Endodermal cell (in vitro differentiated cells): Measurements from ENCODE around the gene MEDAG. TPM values are rescaled to one million over a fixed set of nuclear protein-coding genes. Genes with fewer than 3 reads are reported as not detected.

ENCODE experiments used
- DNase-seq: peaks from one replicate; pipeline ENCODE4 v3.0.0-alpha.2; 2017
- H3K27ac ChIP-seq: 2 replicates; pipeline ENCODE4 v1.5.1; 2013; ENCODE audit warnings: mild to moderate bottlenecking, low read depth, low read length, moderate library complexity
- H3K27me3 ChIP-seq: 2 replicates; pipeline ENCODE4 v1.6.1; 2013; ENCODE audit warnings: mild to moderate bottlenecking, low read length, moderate library complexity; ENCODE audit not compliant: insufficient read depth, control insufficient read depth, poor library complexity, severe bottlenecking
- H3K36me3 ChIP-seq: 2 replicates; pipeline ENCODE4 v1.7.0; 2013; ENCODE audit warnings: mild to moderate bottlenecking, low read length, moderate library complexity; ENCODE audit not compliant: control insufficient read depth, insufficient read depth
- H3K4me1 ChIP-seq: one replicate; pipeline ENCODE4 v1.7.0; 2013; ENCODE audit warnings: low read length; ENCODE audit not compliant: control insufficient read depth, insufficient read depth
- H3K4me3 ChIP-seq: 2 replicates; pipeline ENCODE4 v1.5.1; 2013; ENCODE audit warnings: mild to moderate bottlenecking, low read length, moderate library complexity
- H3K9ac ChIP-seq: 2 replicates; pipeline ENCODE4 v1.6.1; 2013; ENCODE audit warnings: mild to moderate bottlenecking, low read length, moderate library complexity; ENCODE audit not compliant: poor library complexity, severe bottlenecking; ENCODE audit errors: extremely low read depth
- H3K9me3 ChIP-seq: 2 replicates; pipeline ENCODE4 v1.6.1; 2013; ENCODE audit warnings: mild to moderate bottlenecking, low read length, moderate library complexity; ENCODE audit not compliant: control insufficient read depth
- H3K27ac Mint-ChIP-seq: 2 replicates; pipeline ENCODE4 v1.8.0; 2020; ENCODE audit warnings: mixed read lengths
- H3K27me3 Mint-ChIP-seq: 2 replicates; pipeline ENCODE4 v1.8.0; 2021; ENCODE audit warnings: mild to moderate bottlenecking, mixed read lengths; ENCODE audit not compliant: insufficient read depth
- H3K36me3 Mint-ChIP-seq: 2 replicates; pipeline ENCODE4 v1.8.0; 2020; ENCODE audit warnings: low read depth, mixed read lengths
- H3K4me1 Mint-ChIP-seq: 2 replicates; pipeline ENCODE4 v1.8.0; 2020; ENCODE audit warnings: mixed read lengths
- H3K4me3 Mint-ChIP-seq: 2 replicates; pipeline ENCODE4 v1.8.0; 2020; ENCODE audit warnings: mild to moderate bottlenecking, moderate library complexity, mixed read lengths
- H3K9me3 Mint-ChIP-seq: 2 replicates; pipeline ENCODE4 v1.8.0; 2020; ENCODE audit warnings: mild to moderate bottlenecking, mixed read lengths
- WGBS, 2 experiments: methylation state at CpG; one replicate each; pipeline versions ENCODE4 v1.1.5 to v1.1.7; 2013; ENCODE audit warnings: missing lambda C conversion rate in 2 of 2, mixed read lengths in 1 of 2; ENCODE audit not compliant: insufficient coverage in 1 of 2, insufficient read length in 1 of 2; 5-methylcytosine and 5-hydroxymethylcytosine counted together
- total RNA-seq, 2 donors: library from RNA; stranded (reverse); fragmentation: NEBNext Ultra II Directional in 1 of 2; extraction: Animal tissue kit (Norgen Biotek cat#: 25700) in 1 of 2; gene quantifications; 2 replicates in 1 of 2; 3 replicates in 1 of 2; pipeline ENCODE4 v1.2.1, GENCODE V29; 2021
- TF ChIP-seq, protein P1 (sequence below): fragments of 200-600 bp; sonication (generic); conservative IDR thresholded peaks from 2 replicates; pipeline ENCODE4 v1.5.0; 2021; ENCODE audit warnings: antibody characterized with exemption, mild to moderate bottlenecking

The MEDAG gene
- total RNA-seq, 2 donors from 2014 or later = 0.13 to 0.33 TPM

DNA sequence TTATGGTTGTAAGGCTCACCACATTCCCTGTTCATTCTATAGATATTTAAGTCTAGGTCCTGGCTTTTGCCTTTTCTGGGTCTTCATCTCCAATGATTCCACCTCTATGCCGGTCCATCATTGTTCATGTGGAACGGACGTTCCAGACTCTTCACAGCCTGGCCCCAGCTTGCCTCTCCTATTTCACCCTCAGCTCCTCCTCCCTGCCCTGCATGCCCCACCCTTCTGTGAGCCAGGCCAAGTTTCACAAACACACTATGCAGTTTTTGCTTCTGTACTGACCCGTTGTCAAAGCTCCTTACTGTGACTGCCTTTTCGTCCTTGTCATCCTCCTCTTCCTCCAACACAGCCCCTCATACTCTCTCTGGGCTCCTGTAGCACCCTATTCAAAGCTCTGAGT is 57.7 kb downstream of the MEDAG start:
- H3K27me3 Mint-ChIP-seq = peaks cover 2% of the 10 kb centered on the region
- peaks cover 2% of the 10 kb centered on the region for H3K4me1 ChIP-seq
- peaks cover 16% of the 10 kb centered on the region for H3K4me1 Mint-ChIP-seq
- H3K27ac Mint-ChIP-seq = no peak overlapping the region
- no peaks in the 10 kb centered on the region for H3K36me3 ChIP-seq
- no peak overlapping the region for H3K4me3 Mint-ChIP-seq
- H3K9ac ChIP-seq = no peak overlapping the region
- peaks cover 41% of the 10 kb centered on the region for H3K9me3 ChIP-seq
- WGBS, 2 experiments = 79 to 89% methylated on average over 2 to 5 of the region's 5 CpGs
- TF ChIP-seq, protein P1, sequence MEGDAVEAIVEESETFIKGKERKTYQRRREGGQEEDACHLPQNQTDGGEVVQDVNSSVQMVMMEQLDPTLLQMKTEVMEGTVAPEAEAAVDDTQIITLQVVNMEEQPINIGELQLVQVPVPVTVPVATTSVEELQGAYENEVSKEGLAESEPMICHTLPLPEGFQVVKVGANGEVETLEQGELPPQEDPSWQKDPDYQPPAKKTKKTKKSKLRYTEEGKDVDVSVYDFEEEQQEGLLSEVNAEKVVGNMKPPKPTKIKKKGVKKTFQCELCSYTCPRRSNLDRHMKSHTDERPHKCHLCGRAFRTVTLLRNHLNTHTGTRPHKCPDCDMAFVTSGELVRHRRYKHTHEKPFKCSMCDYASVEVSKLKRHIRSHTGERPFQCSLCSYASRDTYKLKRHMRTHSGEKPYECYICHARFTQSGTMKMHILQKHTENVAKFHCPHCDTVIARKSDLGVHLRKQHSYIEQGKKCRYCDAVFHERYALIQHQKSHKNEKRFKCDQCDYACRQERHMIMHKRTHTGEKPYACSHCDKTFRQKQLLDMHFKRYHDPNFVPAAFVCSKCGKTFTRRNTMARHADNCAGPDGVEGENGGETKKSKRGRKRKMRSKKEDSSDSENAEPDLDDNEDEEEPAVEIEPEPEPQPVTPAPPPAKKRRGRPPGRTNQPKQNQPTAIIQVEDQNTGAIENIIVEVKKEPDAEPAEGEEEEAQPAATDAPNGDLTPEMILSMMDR = no peak
- H3K9me3 Mint-ChIP-seq = peaks cover 31% of the 10 kb centered on the region
- H3K36me3 Mint-ChIP-seq = no peaks in the 10 kb centered on the region
- H3K27me3 ChIP-seq = no peaks in the 10 kb centered on the region
- no peak for DNase-seq
- H3K27ac ChIP-seq = no peak overlapping the region
- H3K4me3 ChIP-seq = peak overlapping the region; percentile 43

DNA sequence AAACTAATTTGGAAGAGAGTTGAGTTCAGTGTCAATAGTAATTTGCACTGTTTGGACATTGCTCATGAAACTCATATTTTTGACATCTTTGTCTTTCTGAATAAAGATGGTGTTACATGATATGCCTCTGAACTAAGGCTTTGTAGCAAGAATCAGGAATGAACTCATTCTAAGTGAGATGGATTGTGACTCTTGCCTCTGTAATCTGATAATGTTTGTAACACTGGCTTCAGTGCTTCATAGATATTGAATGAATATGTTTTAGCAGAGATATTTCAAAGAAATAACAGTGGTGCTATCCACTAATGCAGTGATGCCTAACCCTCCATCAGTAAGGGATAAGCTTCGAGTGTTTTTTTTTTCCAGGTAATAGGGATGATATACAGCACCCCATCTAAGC is 59.3 kb downstream of the MEDAG start:
- Mint-ChIP-seq H3K4me1 (peaks cover 16% of the 10 kb centered on the region), H3K9me3 (peaks cover 31% of the 10 kb centered on the region), H3K4me3 (no peak overlapping the region), H3K36me3 (no peaks in the 10 kb centered on the region), H3K27me3 (no peaks in the 10 kb centered on the region), H3K27ac (no peak overlapping the region)
- no peak for DNase-seq
- TF ChIP-seq, protein P1 = no peak
- Histone ChIP-seq H3K27me3 (no peaks in the 10 kb centered on the region), H3K36me3 (no peaks in the 10 kb centered on the region), H3K27ac (no peak overlapping the region), H3K4me1 (peaks cover 2% of the 10 kb centered on the region), H3K9ac (no peak overlapping the region), H3K4me3 (peak overlapping the region; percentile 56), H3K9me3 (peaks cover 30% of the 10 kb centered on the region)
- 93% methylated on average over 1 of the region's 1 CpG; no CpG with 5 or more reads in 1 of the 2 experiments for WGBS, 2 experiments

DNA sequence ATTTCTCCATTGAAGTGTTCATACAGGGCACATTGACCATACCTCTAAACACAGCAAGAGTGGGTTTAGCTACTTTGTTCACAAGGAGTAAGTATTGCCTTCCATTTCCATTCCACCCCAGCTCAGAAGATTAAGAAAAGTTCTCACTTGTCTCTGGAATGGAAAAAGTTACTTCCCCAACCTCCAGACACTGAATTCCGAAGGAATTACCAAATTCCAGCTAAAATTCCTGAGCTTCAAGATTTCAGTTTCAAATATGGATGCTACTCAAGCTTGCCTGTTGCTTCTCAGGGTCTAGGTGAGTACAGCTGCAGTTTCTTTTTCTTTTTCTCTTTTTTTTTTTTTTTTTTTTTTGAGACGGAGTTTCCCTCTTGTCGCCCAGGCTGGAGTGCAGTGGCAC is 60.0 kb downstream of the MEDAG start:
- Mint-ChIP-seq H3K36me3 (no peaks in the 10 kb centered on the region), H3K4me1 (peaks cover 13% of the 10 kb centered on the region)

More for the DNA sequence above, 60.0 kb downstream of the MEDAG start:
- no peak overlapping the region for H3K9ac ChIP-seq
- Mint-ChIP-seq H3K9me3 (peaks cover 31% of the 10 kb centered on the region), H3K27ac (no peak overlapping the region), H3K27me3 (peaks cover 4% of the 10 kb centered on the region), H3K4me3 (no peak overlapping the region)
- 94 to 100% methylated on average over 1 to 3 of the region's 3 CpGs for WGBS, 2 experiments
- H3K4me3 ChIP-seq = peak overlapping the region; percentile 56
- H3K36me3 ChIP-seq = no peaks in the 10 kb centered on the region
- H3K4me1 ChIP-seq = peaks cover under 1% of the 10 kb centered on the region
- peaks cover 30% of the 10 kb centered on the region for H3K9me3 ChIP-seq
- no peak overlapping the region for H3K27ac ChIP-seq
- no peaks in the 10 kb centered on the region for H3K27me3 ChIP-seq
- DNase-seq = no peak
- TF ChIP-seq, protein P1 = no peak
